Adrenal gland (tissue), 5 donors: ENCODE results near the gene UBE3C.

Experiments
- POLR2A ChIP-seq, 2 donors: fragments of 450-650 bp; IDR thresholded peaks; one replicate each; pipeline ENCODE4 v1.6.1; 2017; ENCODE audit warnings: antibody characterized with exemption in 2 of 2, mild to moderate bottlenecking in 2 of 2, moderate library complexity in 1 of 2
- TF ChIP-seq, protein P1 (sequence below), 6 experiments: fragments of 450-650 bp in 4 of 6; fragments of 200-600 bp in 2 of 6; sonication (generic) in 1 of 6; IDR thresholded peaks; 1 replicate in 5 of 6; 2 replicates in 1 of 6; pipeline versions ENCODE4 v1.5.1 to v1.8.0; 2016 to 2021; ENCODE audit warnings: antibody characterized with exemption in 6 of 6, mild to moderate bottlenecking in 2 of 6, moderate library complexity in 1 of 6
- donor health status: DM: no; HTN: no; CAD: no.

GRCh38 chr7:157312941-157313340 lies 174.2 kb downstream of the UBE3C start:
- TF ChIP-seq, protein P1, sequence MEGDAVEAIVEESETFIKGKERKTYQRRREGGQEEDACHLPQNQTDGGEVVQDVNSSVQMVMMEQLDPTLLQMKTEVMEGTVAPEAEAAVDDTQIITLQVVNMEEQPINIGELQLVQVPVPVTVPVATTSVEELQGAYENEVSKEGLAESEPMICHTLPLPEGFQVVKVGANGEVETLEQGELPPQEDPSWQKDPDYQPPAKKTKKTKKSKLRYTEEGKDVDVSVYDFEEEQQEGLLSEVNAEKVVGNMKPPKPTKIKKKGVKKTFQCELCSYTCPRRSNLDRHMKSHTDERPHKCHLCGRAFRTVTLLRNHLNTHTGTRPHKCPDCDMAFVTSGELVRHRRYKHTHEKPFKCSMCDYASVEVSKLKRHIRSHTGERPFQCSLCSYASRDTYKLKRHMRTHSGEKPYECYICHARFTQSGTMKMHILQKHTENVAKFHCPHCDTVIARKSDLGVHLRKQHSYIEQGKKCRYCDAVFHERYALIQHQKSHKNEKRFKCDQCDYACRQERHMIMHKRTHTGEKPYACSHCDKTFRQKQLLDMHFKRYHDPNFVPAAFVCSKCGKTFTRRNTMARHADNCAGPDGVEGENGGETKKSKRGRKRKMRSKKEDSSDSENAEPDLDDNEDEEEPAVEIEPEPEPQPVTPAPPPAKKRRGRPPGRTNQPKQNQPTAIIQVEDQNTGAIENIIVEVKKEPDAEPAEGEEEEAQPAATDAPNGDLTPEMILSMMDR (IDR thresholded peaks at IDR 0.05), result no peak
- no peak for TF ChIP-seq POLR2A (IDR thresholded peaks at IDR 0.05)
